T47D (cell line): ENCODE data around the gene SEC14L2.
"Not testable (repeated sequence)": the region's sequence is repeated elsewhere in the genome, so short reads cannot be mapped to it uniquely, and the experiment has no call there.

Experiments used
- DNase-seq, 2 experiments: peaks; one replicate each; pipeline versions ENCODE4 v3.0.0 to v3.0.0-alpha.2; 2011 to 2012; ENCODE audit warnings: low read depth in 1 of 2, low spot score in 1 of 2
- JUND ChIP-seq: IDR thresholded peaks from 2 replicates; pipeline ENCODE4 v1.6.1; 2012; ENCODE audit warnings: low read depth
- in situ Hi-C: cut with HindIII; loops from 2 replicates; pipeline ENCODE4 v1.10.0; 2016; ENCODE audit warnings: low sequenced_read_pairs, low pct_unique_long_range_greater_than_20kb

The SEC14L2 gene

DNA sequence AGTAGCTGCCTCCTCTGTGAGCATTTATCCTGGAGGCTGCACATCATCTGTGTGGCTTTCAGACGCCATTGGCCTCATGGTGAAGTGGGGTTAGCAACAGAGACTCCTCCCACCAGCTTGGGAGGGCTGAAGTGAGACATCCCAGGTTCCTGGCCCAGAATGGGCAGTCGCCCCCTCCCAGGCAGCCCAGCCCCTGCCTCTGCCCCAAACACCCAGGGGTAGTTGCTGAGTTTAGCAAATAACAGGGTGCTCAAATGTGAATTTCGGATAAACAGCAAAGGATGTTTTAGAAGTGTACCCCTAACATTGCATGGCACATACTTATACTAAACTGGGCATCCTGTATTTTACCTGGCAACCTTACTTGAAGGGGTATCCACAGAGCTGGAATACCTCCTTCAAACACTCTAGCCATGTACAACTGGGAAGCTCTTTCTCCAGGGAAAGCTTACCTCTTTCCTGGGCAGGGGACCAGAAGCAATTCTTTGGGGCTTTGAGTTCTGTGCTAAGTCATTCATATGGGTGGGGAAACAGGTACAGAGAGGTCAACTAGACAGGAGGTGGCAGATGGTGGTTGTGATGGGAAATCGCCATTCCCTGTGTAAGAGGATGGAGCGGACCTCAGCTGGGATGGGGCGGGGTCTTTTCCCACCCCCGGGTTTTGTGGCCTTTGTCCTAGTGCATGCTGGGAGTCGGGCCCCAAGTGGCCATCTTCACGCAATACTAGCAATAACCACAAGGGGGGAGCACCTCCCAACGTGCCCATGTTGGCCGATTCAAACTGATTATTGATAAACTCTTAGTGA is 48.0 kb downstream of the SEC14L2 start:
- DNase-seq: peak; percentile 46 to 72
- no peak for TF ChIP-seq JUND
- in situ Hi-C loops: no loop called here

DNA sequence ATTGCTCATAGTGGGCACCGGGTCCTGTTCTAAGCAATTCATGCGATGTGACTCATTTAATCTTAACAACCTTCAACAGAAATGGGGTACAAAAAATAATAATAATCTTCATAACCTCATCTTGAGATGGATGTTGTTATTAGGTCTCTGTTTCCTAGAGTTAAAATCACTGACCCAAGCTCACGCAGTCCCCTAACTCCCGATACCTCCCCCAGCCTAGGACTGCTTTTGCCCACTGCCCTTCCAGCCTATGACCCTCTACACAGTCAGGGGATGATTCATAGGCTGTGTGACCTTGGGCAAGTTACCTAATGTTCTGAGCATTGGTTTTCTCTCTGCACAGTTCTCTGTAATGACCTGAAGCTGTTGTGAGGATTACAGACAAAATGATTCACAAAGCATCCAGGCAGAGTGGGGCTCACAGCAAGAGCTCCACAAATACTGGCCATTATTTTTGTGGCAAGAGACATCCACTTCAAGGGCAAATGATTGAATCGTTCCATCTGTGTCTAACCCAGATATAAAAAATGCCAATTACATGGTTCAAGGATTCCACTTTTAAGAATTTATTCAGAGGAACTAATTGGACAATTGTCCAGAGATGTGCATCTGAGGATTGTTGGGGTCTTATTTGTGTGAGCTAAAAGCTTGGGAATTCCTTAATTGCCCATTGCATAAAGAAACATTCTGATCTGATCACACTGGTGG is 48.8 kb downstream of the SEC14L2 start:
- no peak for DNase-seq
- in situ Hi-C loops: no loop called here
- no peak for TF ChIP-seq JUND

DNA sequence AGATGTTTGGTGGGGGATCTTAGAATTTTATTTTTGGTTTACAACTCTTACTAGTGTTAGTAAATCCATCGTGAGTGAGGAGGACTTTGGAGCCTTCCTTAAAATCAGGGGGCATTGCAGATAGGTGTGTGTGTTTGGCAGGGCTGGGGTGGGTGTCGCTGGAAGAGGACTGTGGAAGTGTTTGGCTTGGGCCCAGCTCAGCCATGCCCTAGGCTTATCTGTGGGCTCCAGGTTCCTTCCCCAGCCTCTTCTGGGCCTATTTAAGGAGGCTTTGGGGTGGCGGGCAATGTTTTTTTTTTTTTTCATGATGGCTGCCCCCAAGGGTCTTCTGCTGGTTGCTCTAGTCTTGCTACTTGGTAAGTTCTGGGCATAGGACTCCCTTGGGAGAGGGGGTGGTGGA is 50.8 kb downstream of the SEC14L2 start:
- no peak for TF ChIP-seq JUND
- in situ Hi-C loops: no loop called here
- no peak for DNase-seq

DNA sequence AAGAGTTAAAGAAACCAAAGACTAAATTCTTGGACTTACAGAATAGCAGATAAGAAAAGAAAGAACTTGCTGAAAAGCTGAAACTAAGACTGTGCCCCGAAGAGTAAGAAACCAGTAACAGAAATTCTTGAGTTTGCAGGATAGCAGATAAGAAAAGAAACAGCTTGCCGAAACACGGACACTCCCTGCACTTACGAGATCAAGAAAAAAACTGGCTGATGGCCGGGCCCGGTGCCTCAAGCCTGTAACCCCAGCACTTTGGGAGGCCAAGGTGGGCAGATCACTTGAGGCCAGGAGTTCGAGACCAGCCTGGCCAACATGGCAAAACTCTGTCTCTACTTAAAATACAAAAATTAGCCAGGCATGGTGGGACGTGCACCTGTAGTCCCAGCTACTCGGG is 54.7 kb downstream of the SEC14L2 start:
- in situ Hi-C loops, DNase-seq: not testable (repeated sequence)

DNA sequence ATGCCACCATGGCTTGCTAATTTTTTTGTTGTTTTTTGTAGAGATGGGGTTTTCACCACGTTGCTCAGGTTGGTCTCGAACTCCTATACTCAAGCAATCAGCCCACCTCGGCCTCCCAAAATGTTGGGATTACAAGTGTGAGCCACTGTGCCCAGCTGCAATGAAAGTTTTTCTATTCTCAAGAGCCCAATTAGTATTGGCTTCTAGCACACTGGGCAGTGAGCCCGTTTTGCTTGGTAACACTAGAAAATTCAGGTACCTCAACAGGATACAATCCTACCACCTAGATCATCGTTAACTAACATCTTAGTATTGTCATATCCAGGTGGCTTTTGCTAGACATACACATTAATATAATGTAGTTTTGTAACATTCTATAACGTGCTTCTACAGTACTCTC is 56.0 kb downstream of the SEC14L2 start:
- no peak for TF ChIP-seq JUND
- in situ Hi-C loops: no loop called here
- no peak for DNase-seq

DNA sequence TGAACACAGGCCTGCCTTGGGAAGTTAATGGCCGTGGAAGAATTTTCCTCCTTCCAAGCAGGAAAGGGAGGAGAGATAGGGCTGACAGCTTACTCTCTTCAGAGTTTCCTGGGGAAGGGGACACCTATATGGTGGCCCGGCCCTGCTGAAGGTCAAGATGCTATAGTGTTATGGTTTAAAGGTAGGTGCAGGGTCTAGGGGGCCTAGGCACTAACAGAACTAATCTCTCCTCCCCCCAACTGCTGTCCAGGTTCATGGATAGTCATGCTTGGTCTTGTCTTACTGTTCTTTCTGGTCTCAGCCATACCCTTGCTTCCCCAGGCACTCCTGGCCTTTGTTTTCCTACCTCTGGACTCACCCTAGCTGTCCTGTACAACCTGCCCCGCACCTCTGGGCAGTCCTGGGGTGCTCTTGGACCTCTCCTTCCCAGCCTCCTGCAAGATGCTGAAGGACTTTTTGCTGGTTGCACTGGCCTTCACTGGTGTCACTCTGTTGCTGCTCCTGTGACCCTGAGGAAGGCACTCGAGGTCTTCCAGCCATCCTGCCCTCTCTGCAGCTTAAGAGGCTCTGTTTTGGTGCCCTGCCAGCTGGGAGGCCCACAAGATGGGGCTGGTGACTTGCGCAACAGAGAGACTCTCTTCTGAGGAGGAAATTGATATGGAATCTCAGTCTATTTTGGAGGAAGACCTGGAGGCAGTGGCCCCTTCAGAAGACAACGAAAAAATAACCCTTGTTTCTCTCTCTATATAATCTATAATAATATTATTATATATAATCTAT is 57.1 kb downstream of the SEC14L2 start:
- no peak for TF ChIP-seq JUND
- in situ Hi-C loops: no loop called here
- DNase-seq: peak in 1 of 2 experiments; percentile 16

DNA sequence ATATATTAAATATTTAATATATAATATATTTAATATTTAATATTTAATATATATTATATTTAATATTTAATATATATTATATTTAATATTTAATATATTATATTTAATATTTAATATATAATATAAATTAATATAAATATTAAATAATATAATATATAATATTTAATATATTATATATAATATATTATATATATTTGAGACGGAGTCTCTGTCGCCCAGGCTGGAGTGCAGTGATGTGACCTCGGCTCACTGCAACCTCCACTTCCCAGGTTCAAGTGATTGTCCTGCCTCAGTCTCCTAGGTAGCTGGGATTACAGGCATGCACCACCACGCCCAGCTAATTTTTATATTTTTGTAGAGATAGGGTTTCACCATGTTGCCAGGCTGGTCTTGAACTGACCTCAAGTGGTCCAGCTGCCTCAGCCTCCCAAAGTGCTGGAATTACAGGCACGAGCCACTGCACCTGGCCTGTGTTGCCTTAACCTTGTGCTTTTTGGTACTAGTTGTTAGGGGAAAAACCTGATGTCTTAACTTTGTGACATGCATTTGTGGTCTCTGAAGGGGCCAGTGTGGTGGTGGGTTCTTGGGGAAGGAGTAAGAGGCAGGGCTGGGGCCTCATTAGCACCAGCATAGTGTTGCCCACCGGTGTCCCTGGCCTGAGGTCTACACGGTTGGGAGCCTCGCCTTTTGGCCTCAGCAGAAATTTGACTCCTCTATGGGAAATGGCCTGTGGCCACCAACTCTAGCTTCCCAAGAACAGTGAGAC is 58.4 kb downstream of the SEC14L2 start:
- no peak for DNase-seq
- TF ChIP-seq JUND: no peak
- in situ Hi-C loops: no loop called here

DNA sequence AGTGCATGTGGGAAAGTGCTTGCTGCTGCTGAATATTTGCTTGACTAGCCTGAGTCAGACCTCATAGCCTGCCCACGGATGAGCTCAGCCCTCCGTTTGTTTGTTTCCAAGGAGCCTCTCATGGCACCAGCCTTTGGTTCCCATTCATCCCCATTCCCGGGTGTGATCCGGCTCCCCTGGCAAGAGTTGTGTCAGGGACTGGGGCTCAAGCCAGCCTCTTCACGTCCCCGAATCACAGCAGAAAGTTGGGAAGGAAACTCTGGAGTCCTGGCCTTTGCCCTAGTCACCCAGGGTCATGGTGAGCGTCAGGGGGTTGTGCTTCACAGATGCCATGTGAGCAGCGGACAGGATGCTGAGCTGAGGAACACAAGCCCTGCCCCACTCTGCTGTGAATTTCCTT is 61.2 kb downstream of the SEC14L2 start:
- no peak for TF ChIP-seq JUND
- no peak for DNase-seq
- in situ Hi-C loops: no loop called here

DNA sequence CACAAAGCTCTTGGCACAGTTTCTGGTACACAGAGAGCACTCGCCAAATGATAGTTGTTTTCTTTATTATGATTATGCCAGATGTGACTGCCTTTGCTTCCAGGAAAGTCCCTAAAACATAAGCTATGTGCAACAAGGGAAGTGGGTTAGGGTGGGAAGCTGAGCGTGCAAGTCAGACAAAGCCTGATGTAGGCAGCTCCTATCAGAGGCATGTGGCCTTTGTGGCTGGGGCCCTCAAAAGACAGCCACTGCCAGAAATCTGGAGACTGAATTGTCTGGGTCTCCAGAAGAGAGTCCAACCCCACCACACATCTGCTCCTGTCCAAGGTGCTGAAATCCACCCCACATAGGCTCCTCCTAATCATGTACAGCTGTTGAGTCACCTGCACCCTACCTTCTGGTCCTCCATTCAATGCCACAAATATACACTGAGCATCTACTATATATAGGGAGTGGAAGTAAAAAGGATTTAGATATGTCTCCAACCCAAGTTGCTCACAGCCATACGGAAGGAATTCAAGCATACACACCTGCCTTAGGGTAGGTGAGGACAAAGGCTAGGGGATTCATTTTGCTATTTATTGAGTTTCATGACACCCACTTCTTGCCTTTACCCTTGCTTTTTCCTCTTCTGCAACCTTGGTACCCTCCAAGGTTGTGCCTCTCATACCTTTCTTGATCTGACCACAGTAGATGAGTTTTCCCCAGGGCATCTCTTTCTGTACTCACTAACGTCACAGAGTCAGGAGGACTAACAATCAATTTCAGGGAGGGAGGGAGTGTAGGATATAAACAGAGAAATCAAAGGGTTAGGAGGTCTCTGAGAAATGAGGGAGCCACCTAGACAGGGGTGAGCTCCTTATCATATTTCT is 62.6 kb downstream of the SEC14L2 start:
- no peak for TF ChIP-seq JUND
- in situ Hi-C loops: no loop called here
- peak; percentile 19 to 65 for DNase-seq

DNA sequence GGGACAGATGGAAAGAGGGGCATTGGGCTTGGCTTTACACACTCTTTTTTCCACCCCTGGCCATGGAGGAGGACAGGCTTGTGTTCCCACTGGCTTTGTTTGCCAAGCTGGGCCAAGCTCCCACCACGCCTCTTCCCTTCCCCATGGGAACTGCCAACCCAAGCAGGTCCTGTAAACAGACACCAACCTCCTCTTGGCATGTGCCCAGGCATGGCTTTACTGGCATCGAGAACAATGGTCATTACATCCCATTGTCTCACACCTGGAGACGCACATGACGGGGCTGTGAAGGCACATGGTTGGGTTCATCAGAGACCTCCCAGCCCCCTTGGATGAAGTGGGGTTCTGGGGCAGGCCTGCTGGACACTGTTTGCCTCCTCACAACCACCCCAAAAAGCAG is 63.3 kb downstream of the SEC14L2 start:
- in situ Hi-C loops: no loop called here
- TF ChIP-seq JUND: no peak
- DNase-seq: peak in 1 of 2 experiments; percentile 39

DNA sequence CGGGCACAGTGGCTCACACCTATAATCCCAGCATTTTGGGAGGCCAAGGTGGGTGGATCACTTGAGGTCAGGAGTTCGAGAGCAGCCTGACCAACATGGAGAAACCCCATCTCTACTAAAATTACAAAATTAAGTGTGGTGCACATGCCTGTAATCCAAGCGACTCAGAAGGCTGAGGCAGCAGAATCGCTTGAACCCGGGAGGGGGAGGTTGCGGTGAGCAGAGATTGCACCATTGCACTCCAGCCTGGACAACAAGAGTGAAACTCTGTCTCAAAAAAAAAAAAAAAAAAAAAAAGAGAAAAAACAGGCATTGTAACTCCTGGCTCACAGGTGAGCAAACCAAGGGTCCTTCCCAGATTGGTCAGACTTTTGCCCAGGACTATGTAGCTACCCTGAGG is 63.7 kb downstream of the SEC14L2 start:
- DNase-seq, in situ Hi-C loops: not testable (repeated sequence)
